MM.1S (cell line): ENCODE results near the gene TAPT1.

ENCODE experiments used
- EZH2 ChIP-seq: fragments of 300-600 bp; sonication (generic); optimal IDR thresholded peaks from 2 replicates; pipeline ENCODE3; 2017; ENCODE audit warnings: low read depth, mild to moderate bottlenecking, antibody characterized with exemption, low read length, mixed read lengths
- TF ChIP-seq, protein P1 (sequence below): fragments of 300-600 bp; sonication (generic); IDR thresholded peaks from 2 replicates; pipeline ENCODE4 v1.5.1; 2016; ENCODE audit warnings: antibody characterized with exemption, low read length, mixed read lengths

DNA sequence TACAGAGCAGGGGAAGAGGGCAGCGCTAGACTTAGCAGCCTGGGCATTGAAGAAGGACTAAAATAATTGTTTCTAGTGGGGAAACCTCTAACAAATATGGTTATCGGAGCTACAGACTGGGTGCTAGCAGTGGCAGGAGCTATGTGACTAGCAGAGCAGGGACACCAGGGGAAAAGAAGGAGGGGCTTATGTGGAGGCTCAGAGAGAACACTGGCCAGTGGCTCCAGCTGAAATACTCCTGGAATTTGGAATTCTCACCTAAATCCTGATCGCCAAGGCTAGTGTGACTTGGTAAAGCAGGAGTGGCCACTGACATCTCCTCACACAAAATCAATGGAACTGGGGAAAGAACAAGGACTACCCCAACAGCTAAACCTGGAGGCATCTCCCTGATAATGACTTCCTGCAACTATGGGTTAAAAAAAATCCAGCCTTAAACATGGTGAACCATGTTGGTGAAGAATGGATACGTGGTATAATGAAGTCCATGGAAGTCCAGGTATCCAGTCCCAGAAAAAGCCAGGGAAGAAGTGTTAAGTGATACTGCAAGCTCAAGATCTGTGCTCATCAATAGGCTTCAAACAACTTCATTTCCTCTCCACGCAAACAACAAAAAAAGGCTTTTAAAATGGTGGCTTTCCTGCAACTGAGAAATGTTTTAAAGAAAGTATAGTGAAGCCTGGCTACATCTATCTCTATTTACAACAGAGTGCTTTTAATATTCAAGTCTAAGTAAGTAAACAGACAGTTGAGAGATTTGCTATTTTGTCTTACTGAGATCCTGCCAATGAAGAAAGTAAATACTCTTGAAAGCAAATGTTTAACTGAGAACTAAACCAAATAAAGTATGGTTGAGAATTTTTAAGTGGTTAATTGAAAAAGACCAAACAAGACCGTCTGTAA is 1.8 kb downstream of the TAPT1 start:
- no peak for TF ChIP-seq EZH2
- TF ChIP-seq, protein P1, sequence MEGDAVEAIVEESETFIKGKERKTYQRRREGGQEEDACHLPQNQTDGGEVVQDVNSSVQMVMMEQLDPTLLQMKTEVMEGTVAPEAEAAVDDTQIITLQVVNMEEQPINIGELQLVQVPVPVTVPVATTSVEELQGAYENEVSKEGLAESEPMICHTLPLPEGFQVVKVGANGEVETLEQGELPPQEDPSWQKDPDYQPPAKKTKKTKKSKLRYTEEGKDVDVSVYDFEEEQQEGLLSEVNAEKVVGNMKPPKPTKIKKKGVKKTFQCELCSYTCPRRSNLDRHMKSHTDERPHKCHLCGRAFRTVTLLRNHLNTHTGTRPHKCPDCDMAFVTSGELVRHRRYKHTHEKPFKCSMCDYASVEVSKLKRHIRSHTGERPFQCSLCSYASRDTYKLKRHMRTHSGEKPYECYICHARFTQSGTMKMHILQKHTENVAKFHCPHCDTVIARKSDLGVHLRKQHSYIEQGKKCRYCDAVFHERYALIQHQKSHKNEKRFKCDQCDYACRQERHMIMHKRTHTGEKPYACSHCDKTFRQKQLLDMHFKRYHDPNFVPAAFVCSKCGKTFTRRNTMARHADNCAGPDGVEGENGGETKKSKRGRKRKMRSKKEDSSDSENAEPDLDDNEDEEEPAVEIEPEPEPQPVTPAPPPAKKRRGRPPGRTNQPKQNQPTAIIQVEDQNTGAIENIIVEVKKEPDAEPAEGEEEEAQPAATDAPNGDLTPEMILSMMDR = no peak
